ENCODE data around the gene TJP3.

TJP3 gene

GRCh38 chr19:3788996-3789778 lies 81.0 kb downstream of the TJP3 start:
- Histone ChIP-seq H3K9ac (ENCODE audit: low read depth, low read length) (no peak overlapping the region), H3K9me3 (ENCODE audit: insufficient read depth, low read depth, low read length) (no peaks in the 10 kb centered on the region), H3K27me3 (ENCODE audit: insufficient read depth, low read length) (peaks cover 41% of the 10 kb centered on the region), H3K36me3 (ENCODE audit: insufficient read depth, low read depth, low read length) (no peaks in the 10 kb centered on the region), H3K4me1 (ENCODE audit: insufficient read depth, low read length) (no peaks in the 10 kb centered on the region), H3K27ac (ENCODE audit: low read length) (no peak overlapping the region), H3K4me3 (ENCODE audit: low read length) (no peak overlapping the region)

- Histone ChIP-seq H3K4me3 (ENCODE audit: low read length) (no peak overlapping the region), H3K9me3 (ENCODE audit: insufficient read depth, low read depth, low read length) (no peaks in the 10 kb centered on the region), H3K9ac (ENCODE audit: low read depth, low read length) (no peak overlapping the region), H3K36me3 (ENCODE audit: insufficient read depth, low read depth, low read length) (no peaks in the 10 kb centered on the region), H3K4me1 (ENCODE audit: insufficient read depth, low read length) (no peaks in the 10 kb centered on the region), H3K27me3 (ENCODE audit: insufficient read depth, low read length) (peaks cover 30% of the 10 kb centered on the region), H3K27ac (ENCODE audit: low read length) (no peak overlapping the region)
These were observed 82.1 kb downstream of the TJP3 start for GRCh38 chr19:3790209-3790734.

DNA sequence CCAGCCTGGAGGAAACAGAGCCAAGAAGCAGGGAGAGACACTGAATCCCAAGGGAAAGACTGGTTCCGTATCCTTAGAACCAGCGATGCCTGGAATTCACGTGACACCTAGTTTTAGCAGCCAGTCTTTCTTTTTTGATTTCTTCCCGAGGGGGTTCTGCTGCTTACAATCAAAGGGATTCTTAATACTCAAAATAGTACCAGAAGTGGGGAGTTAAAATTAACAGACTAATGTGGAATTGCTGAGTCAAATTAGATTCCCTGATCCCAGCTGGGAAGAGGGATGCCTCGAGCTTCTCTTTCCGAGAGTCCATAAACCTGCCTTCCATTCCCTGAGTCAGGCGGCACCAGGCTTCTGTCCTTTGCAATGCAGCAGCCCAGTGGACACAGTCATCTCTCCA lies 82.8 kb downstream of the TJP3 start:
- Histone ChIP-seq H3K9ac (ENCODE audit: low read depth, low read length) (no peak overlapping the region), H3K4me1 (ENCODE audit: insufficient read depth, low read length) (no peaks in the 10 kb centered on the region), H3K27ac (ENCODE audit: low read length) (no peak overlapping the region), H3K4me3 (ENCODE audit: low read length) (no peak overlapping the region), H3K27me3 (ENCODE audit: insufficient read depth, low read length) (peaks cover 24% of the 10 kb centered on the region), H3K9me3 (ENCODE audit: insufficient read depth, low read depth, low read length) (no peaks in the 10 kb centered on the region), H3K36me3 (ENCODE audit: insufficient read depth, low read depth, low read length) (no peaks in the 10 kb centered on the region)

GRCh38 chr19:3792114-3792513 lies 83.9 kb downstream of the TJP3 start:
- Histone ChIP-seq H3K36me3 (ENCODE audit: insufficient read depth, low read depth, low read length) (no peaks in the 10 kb centered on the region), H3K27me3 (ENCODE audit: insufficient read depth, low read length) (peaks cover 16% of the 10 kb centered on the region), H3K9ac (ENCODE audit: low read depth, low read length) (no peak overlapping the region), H3K4me1 (ENCODE audit: insufficient read depth, low read length) (no peaks in the 10 kb centered on the region), H3K9me3 (ENCODE audit: insufficient read depth, low read depth, low read length) (peaks cover 6% of the 10 kb centered on the region; the same call in 1 of the 2 replicates), H3K27ac (ENCODE audit: low read length) (no peak overlapping the region), H3K4me3 (ENCODE audit: low read length) (no peak overlapping the region)

GRCh38 chr19:3793799-3794198 lies 85.6 kb downstream of the TJP3 start:
- no peak overlapping the region for H3K9ac ChIP-seq (ENCODE audit: low read depth, low read length)
- no peaks in the 10 kb centered on the region for H3K4me1 ChIP-seq (ENCODE audit: insufficient read depth, low read length)
- no peaks in the 10 kb centered on the region for H3K36me3 ChIP-seq (ENCODE audit: insufficient read depth, low read depth, low read length)
- no peak overlapping the region for H3K27ac ChIP-seq (ENCODE audit: low read length)
- peaks cover 16% of the 10 kb centered on the region for H3K27me3 ChIP-seq (ENCODE audit: insufficient read depth, low read length)
- H3K9me3 ChIP-seq (ENCODE audit: insufficient read depth, low read depth, low read length) = peaks cover 6% of the 10 kb centered on the region; the same call in 1 of the 2 replicates
- no peak overlapping the region for H3K4me3 ChIP-seq (ENCODE audit: low read length)

GRCh38 chr19:3796358-3796757 lies 88.2 kb downstream of the TJP3 start:
- Histone ChIP-seq H3K4me3 (ENCODE audit: low read length) (no peak overlapping the region), H3K9ac (ENCODE audit: low read depth, low read length) (no peak overlapping the region), H3K9me3 (ENCODE audit: insufficient read depth, low read depth, low read length) (peaks cover 6% of the 10 kb centered on the region; the same call in 1 of the 2 replicates), H3K4me1 (ENCODE audit: insufficient read depth, low read length) (no peaks in the 10 kb centered on the region), H3K27me3 (ENCODE audit: insufficient read depth, low read length) (peaks cover 16% of the 10 kb centered on the region), H3K27ac (ENCODE audit: low read length) (no peak overlapping the region), H3K36me3 (ENCODE audit: insufficient read depth, low read depth, low read length) (no peaks in the 10 kb centered on the region)

DNA sequence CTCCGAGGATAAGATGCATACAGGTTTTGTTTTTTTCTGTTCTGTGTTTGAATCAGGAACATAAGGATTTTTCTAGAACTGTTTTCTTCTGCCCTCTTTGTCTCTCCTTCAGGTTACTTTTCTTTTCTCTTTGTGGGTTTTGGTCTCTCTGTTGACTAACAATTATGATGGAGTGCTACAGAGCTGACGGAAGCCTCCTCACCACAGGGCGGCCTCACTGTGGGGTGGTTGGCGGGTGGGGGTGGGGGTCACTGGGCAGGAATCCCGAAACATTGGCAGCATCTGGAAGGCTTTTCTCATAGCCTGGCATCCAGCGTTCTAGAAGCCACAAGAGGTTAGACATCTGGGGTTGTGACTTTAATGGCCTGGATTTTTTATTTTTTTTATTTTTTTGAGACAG lies 90.0 kb downstream of the TJP3 start:
- Histone ChIP-seq H3K4me1 (ENCODE audit: insufficient read depth, low read length) (no peaks in the 10 kb centered on the region), H3K9me3 (ENCODE audit: insufficient read depth, low read depth, low read length) (peaks cover 6% of the 10 kb centered on the region; the same call in 1 of the 2 replicates), H3K36me3 (ENCODE audit: insufficient read depth, low read depth, low read length) (no peaks in the 10 kb centered on the region), H3K9ac (ENCODE audit: low read depth, low read length) (no peak overlapping the region), H3K4me3 (ENCODE audit: low read length) (no peak overlapping the region), H3K27ac (ENCODE audit: low read length) (no peak overlapping the region), H3K27me3 (ENCODE audit: insufficient read depth, low read length) (peaks cover 33% of the 10 kb centered on the region)
